ENCODE measurements around the gene MACROH2A2. TPM values are rescaled to one million over a fixed set of nuclear protein-coding genes. Genes with fewer than 3 reads are reported as not detected.

MACROH2A2 gene
- total RNA-seq, 6 experiments from 2014 or later: 0.69 to 1.1 TPM; not detected in 4

DNA sequence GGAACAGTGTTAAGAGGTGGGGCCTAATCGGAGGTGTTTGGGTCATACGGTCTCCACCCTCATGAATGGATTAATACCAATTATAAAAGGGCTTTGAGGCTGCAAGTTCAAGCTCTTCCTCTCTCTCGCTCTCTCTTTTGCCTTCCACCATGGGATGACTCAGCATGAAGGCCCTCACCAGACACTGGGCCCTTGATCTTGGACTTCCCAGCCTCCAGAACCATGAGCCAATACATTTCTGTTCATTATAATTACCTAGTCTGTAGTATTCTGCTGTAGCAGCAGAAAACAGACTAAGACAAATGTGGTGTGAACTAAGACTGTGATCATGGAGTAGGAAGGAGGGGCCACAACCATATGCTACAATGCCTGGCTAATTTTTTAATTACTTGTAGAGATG, 72.3 kb downstream of the MACROH2A2 start:
- H3K36me3 Mint-ChIP-seq (ENCODE audit: low read depth): peaks cover 4% of the 10 kb centered on the region; the same call in 1 of the 2 replicates
- H3K27me3 Mint-ChIP-seq (ENCODE audit: insufficient read depth): no peaks in the 10 kb centered on the region; the same call in 1 of the 2 replicates
- H3K9me3 Mint-ChIP-seq: no peaks in the 10 kb centered on the region
- H3K27ac Mint-ChIP-seq: no peak overlapping the region
- TF ChIP-seq, protein P1, sequence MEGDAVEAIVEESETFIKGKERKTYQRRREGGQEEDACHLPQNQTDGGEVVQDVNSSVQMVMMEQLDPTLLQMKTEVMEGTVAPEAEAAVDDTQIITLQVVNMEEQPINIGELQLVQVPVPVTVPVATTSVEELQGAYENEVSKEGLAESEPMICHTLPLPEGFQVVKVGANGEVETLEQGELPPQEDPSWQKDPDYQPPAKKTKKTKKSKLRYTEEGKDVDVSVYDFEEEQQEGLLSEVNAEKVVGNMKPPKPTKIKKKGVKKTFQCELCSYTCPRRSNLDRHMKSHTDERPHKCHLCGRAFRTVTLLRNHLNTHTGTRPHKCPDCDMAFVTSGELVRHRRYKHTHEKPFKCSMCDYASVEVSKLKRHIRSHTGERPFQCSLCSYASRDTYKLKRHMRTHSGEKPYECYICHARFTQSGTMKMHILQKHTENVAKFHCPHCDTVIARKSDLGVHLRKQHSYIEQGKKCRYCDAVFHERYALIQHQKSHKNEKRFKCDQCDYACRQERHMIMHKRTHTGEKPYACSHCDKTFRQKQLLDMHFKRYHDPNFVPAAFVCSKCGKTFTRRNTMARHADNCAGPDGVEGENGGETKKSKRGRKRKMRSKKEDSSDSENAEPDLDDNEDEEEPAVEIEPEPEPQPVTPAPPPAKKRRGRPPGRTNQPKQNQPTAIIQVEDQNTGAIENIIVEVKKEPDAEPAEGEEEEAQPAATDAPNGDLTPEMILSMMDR (IDR thresholded peaks at IDR 0.05): no peak
- no peak overlapping the region for H3K4me3 Mint-ChIP-seq
- DNase-seq: no peak
- no peaks in the 10 kb centered on the region for H3K4me1 Mint-ChIP-seq (ENCODE audit: low read depth)

DNA sequence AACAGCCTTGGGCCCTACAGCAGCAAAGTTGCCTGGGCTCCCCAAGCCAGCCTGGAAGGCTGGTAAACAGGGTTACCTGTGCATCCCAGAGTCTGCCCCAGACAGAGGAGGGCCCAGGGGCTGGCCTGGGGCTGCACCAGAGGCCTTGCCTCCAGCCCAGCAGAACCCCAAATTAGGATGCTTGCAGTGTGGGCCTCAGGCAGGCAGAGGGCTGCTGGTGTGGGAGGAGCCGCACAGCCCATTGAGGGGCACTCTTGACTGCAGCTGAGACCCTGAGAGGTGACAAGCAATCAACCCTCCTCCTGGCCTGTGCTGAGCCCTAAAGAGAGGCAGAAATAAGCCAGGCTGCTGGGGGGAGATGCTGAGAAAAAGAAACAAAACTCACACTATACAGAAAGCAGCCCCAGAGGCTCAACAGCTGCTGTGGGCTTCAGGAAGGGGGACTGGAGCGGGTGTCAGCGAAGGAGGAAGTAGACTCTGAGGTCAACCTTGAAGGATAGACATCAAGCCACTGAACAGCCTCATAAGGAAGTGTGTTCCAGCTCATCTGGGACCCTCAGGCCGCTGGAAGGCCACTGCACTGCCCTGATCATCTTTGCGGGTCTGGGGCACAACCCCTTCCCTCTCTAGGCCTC, 73.4 kb downstream of the MACROH2A2 start:
- Mint-ChIP-seq H3K36me3 (ENCODE audit: low read depth) (peaks cover 9% of the 10 kb centered on the region), H3K27me3 (ENCODE audit: insufficient read depth) (no peaks in the 10 kb centered on the region), H3K27ac (no peak overlapping the region), H3K9me3 (no peaks in the 10 kb centered on the region), H3K4me3 (no peak overlapping the region), H3K4me1 (ENCODE audit: low read depth) (peaks cover 10% of the 10 kb centered on the region)
- TF ChIP-seq, protein P1 (IDR thresholded peaks at IDR 0.05): no peak
- DNase-seq: no peak

DNA sequence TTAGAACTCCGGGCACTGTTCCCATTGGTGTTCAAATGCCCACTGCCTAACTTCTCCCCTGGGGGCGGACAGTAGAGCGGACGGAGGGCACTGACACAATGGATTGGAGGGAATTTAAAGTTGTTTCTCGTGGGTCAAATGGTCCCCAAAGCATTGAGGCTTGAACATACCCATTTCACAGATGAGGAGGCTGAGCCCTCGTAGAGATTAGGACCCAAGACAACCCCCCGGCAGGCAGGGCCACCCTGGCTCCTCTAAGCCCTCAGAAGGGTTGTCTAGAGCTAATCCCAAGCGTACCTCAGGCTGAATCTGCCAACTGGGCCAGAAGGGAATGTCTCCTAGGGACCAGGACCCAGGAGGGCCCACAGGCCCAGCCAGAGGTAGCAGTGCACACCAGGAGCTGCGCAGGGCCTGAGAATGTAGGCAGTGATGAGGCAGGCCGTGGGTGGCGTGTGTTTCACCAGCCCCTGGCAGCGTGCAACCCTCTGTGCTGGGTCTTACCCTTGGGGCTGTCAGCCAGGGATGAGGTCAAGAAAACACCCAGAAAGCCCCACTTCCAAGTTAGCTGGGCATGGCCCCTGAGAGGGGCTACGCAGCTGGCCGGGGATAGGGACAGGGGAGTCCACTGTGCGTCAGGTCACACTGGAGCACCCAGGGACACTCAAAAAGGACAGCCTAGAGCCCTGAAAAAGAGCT, 74.2 kb downstream of the MACROH2A2 start:
- Mint-ChIP-seq H3K27me3 (ENCODE audit: insufficient read depth) (no peaks in the 10 kb centered on the region; the same call in 1 of the 2 replicates), H3K36me3 (ENCODE audit: low read depth) (peaks cover 9% of the 10 kb centered on the region), H3K4me1 (ENCODE audit: low read depth) (peaks cover 18% of the 10 kb centered on the region), H3K9me3 (no peaks in the 10 kb centered on the region), H3K27ac (no peak overlapping the region), H3K4me3 (no peak overlapping the region)
- TF ChIP-seq, protein P1 (IDR thresholded peaks at IDR 0.05): no peak
- no peak for DNase-seq

DNA sequence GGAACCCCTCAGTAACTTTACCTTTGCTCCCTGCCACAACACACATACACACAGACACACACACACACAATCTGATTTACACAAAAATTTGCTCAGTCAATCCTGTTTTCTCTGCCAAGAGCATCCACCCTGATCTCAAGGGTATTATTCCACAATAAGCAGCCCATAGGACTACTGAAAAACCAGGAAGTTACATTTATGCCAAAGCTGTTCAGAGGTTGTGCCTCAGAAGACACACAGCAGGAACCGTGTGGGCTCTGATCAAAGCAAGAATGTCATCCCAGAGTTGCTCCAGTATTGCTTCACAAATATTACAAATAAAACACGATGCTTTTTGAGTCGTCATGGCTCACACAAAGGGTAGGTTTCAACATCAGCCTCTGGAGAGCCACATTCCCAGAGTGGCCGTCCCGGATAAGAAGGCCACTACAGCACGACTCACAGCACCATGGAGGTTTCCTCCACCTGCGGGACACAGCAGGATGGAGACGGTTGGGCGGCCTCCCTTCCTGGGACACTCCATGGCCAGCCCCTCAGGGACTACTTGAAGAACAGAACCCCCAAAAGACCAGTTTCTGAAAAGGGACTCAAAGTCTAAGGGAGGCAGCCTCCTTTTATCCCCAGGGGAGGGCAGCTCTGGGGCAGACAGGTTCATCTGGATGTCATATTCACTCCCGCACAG, 78.4 kb downstream of the MACROH2A2 start:
- TF ChIP-seq, protein P1 (IDR thresholded peaks at IDR 0.05): no peak
- Mint-ChIP-seq H3K27me3 (ENCODE audit: insufficient read depth) (no peaks in the 10 kb centered on the region; the same call in 1 of the 2 replicates), H3K4me1 (ENCODE audit: low read depth) (peaks cover 32% of the 10 kb centered on the region), H3K9me3 (no peaks in the 10 kb centered on the region), H3K27ac (peak overlapping the region; percentile 54; the same call in 1 of the 2 replicates), H3K36me3 (ENCODE audit: low read depth) (peaks cover 9% of the 10 kb centered on the region), H3K4me3 (peak overlapping the region; percentile 89)
- DNase-seq: peak; percentile 48

DNA sequence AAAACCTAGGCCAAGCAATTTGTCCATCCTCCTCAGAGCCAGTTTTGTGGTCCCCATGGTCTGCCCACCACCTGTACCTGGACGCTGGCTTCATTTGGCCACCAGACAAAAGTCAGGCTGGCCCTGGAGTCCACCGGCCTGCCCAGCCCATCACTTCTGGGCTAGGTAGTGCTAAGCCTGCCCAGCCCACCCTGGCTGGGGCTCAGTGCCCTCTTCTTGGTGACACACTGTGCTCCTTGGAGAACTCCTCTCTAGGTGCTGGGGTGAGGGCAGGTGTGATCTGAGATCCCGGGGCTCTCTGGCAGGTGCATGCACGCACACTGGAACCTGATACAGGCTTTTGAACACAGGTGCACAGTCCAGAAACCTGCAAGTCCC, 78.9 kb downstream of the MACROH2A2 start:
- Mint-ChIP-seq H3K36me3 (ENCODE audit: low read depth) (peaks cover 9% of the 10 kb centered on the region), H3K27me3 (ENCODE audit: insufficient read depth) (no peaks in the 10 kb centered on the region; the same call in 1 of the 2 replicates), H3K27ac (peak overlapping the region; percentile 86; the same call in 1 of the 2 replicates), H3K4me1 (ENCODE audit: low read depth) (peaks cover 32% of the 10 kb centered on the region), H3K9me3 (no peaks in the 10 kb centered on the region), H3K4me3 (peak overlapping the region; percentile 89)
- DNase-seq: no peak
- TF ChIP-seq, protein P1 (IDR thresholded peaks at IDR 0.05): no peak

All from HFFc6 (cell line).